Measurements from ENCODE around the gene SSPN. TPM values are rescaled to one million over a fixed set of nuclear protein-coding genes. Genes with fewer than 3 reads are reported as not detected.
A peak's percentile ranks its signal among the peaks of the same experiment; 100 is the strongest.

Gene SSPN
- total and polyA plus RNA-seq, 8 donors, result 0.61 to 11.9 (median 4.4) TPM

DNA sequence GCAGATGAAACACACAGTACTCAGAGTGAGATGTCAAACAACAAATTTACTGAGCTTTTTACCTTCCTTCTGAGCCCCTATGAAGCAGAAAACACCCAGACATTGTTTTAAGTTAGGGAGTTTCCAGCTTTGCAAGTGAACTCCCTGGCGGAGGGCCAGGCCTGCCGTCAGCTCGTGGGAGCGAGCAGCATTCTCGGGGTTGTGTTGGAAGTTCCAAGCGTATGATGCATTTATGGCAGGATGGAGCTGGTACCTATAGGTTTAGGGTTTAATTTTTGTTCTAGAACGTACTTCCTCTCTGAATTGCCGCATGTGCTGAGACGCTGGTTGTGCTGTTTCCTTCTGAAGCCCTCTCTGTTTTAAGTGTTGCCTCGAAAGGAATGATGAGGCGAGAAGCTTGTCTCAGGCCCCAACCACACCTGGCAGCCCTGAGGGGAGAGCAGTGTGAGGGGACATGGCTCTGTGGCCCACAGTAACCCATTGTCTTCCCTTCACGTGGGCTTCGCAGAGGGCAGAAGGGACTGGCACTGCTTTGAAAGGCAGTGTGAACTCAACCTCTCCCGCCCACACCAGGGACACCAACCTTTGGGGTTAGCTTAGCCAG lies 76.6 kb downstream of the SSPN start:
- Histone ChIP-seq H3K36me3 (no peaks in the 10 kb centered on the region), H3K27ac (peak overlapping the region in 2 of 4 donors; percentile 61 to 66), H3K27me3 (no peaks in the 10 kb centered on the region), H3K9me3 (no peaks in the 10 kb centered on the region), H3K4me1 (peaks cover 5 to 24% (median 12%) of the 10 kb centered on the region in 3 donors), H3K4me3 (no peak overlapping the region)
- peak; percentile 56 to 87 (median 74) for DNase-seq
- peak in 3 of 4 donors; percentile 35 to 38 (median 35) for ATAC-seq
- 65 to 67% methylated on average over 14 of the region's 14 CpGs for WGBS, 2 donors
- no peak for FAIRE-seq
- intact Hi-C loops (cut with DNase I), result no loop called here
- TF ChIP-seq, protein P1, sequence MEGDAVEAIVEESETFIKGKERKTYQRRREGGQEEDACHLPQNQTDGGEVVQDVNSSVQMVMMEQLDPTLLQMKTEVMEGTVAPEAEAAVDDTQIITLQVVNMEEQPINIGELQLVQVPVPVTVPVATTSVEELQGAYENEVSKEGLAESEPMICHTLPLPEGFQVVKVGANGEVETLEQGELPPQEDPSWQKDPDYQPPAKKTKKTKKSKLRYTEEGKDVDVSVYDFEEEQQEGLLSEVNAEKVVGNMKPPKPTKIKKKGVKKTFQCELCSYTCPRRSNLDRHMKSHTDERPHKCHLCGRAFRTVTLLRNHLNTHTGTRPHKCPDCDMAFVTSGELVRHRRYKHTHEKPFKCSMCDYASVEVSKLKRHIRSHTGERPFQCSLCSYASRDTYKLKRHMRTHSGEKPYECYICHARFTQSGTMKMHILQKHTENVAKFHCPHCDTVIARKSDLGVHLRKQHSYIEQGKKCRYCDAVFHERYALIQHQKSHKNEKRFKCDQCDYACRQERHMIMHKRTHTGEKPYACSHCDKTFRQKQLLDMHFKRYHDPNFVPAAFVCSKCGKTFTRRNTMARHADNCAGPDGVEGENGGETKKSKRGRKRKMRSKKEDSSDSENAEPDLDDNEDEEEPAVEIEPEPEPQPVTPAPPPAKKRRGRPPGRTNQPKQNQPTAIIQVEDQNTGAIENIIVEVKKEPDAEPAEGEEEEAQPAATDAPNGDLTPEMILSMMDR (IDR thresholded peaks at IDR 0.05), result no peak

DNA sequence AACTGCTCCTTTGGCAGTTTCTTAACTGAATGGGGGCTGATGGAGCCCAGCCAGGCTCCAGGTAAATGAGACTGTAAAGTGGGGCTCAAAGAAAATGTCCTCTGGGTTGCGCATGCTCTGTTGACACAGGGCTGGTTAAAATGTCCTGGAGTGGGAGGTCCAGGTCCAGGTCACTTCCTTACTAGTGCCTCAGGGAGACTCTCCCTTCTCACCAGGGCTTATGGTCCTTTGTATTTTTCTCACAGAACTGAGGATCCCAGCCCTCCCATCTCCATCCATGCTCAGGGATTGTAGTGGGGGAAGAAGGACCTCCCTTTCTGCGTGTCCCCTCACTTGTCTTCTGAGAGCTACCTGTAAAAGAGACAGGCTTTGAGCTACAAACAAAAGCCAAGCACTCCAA lies 77.5 kb downstream of the SSPN start:
- H3K4me3 ChIP-seq, result no peak overlapping the region
- DNase-seq (no peak), ATAC-seq (no peak), FAIRE-seq (no peak)
- TF ChIP-seq, protein P1 (IDR thresholded peaks at IDR 0.05), result no peak
- H3K4me1 ChIP-seq, result peaks cover 5 to 24% (median 12%) of the 10 kb centered on the region in 3 donors
- intact Hi-C loops (cut with DNase I), result no loop called here
- no peaks in the 10 kb centered on the region for H3K27me3 ChIP-seq
- H3K9me3 ChIP-seq, result no peaks in the 10 kb centered on the region
- H3K27ac ChIP-seq, result peak overlapping the region in 2 of 4 donors; percentile 61 to 66
- 93 to 94% methylated on average over 2 of the region's 2 CpGs for WGBS, 2 donors
- no peaks in the 10 kb centered on the region for H3K36me3 ChIP-seq

DNA sequence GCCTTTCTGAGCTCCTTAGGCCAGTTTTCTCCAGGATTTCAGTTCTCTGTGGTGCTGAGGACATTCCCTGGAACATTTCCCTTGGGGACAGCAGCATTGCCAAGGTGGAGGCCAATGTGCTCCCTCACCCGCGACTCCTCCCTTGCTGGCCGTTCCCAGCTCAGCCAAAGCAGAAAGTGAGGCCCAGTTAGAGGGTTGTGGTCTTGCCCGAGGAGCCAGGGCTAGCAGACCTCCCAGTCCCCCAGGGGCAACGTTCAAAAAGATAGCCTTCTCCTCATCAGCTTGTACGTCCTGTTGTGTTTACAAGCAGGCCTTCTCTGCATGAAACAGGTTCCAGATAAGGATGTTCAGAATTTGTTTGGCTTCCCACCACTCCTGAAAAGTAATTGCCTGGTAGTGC lies 78.4 kb downstream of the SSPN start:
- TF ChIP-seq, protein P1 (IDR thresholded peaks at IDR 0.05), result no peak
- FAIRE-seq (no peak), ATAC-seq (no peak), DNase-seq (no peak)
- 60 to 61% methylated on average over 6 of the region's 6 CpGs for WGBS, 2 donors
- peak overlapping the region in 3 of 4 donors; percentile 80 to 86 (median 85) for H3K27ac ChIP-seq
- H3K36me3 ChIP-seq, result no peaks in the 10 kb centered on the region
- intact Hi-C loops (cut with DNase I), result no loop called here
- no peaks in the 10 kb centered on the region for H3K27me3 ChIP-seq
- H3K4me3 ChIP-seq, result no peak overlapping the region
- peaks cover 5 to 29% (median 8%) of the 10 kb centered on the region in 3 donors for H3K4me1 ChIP-seq
- H3K9me3 ChIP-seq, result no peaks in the 10 kb centered on the region

DNA sequence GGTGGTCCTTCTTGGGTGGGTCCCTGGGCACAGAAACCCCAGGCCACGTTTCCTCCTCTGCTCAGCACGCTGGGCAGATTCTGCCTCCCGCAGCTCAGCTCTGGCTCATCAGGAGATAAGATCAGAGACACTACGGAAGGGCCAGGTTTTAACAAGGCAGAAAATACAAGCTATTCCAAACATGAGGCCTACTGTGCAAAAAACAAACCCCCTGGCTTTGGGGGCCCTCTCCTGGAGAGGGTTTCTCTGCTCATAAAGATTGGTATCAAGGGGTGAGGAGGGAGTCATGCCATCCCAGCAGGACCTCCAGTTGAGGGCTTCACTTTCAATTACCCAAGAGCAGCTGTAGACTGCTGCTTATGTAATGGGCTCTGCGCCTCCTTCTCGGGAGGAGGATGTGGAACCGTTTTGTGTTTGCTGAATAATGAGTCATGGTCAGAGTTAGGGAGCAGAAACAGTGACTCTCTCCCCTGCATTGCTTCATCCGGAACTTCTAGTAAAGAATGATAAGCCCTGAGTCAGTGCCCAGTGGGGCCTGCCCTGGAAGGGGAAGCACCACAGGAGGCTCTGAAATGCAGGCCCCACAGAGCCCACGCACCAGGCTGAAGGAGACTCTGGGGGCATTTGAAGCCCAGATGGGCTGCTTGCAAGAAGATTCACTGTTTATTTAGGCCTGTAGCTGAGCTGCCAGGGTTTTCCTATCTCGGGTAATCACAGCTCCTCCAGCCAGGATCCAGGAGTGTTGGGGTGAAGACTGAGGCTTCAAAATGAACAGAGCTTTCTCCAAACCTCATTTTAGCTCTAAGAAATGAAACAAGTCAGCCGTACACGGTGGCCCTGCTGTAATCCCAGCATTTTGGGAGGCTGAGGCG lies 79.3 kb downstream of the SSPN start:
- peak; percentile 55 to 87 (median 81) for DNase-seq
- Histone ChIP-seq H3K9me3 (no peaks in the 10 kb centered on the region), H3K27ac (peak overlapping the region; percentile 80 to 86 (median 82)), H3K27me3 (no peaks in the 10 kb centered on the region), H3K36me3 (no peaks in the 10 kb centered on the region), H3K4me1 (peaks cover 5 to 30% (median 5%) of the 10 kb centered on the region in 3 donors), H3K4me3 (no peak overlapping the region)
- FAIRE-seq, result no peak
- TF ChIP-seq, protein P1 (IDR thresholded peaks at IDR 0.05), result no peak
- intact Hi-C loops (cut with DNase I), result no loop called here
- ATAC-seq, result peak; percentile 93 to 98 (median 95)
- WGBS, 2 donors, result 55 to 60% methylated on average over 13 of the region's 13 CpGs
